HEK293T (cell line): ENCODE data around the gene RGS21.

ENCODE experiments used
- ARNT ChIP-seq: fragments of 450-650 bp; IDR thresholded peaks from 2 replicates; pipeline ENCODE4 v1.6.1; 2017; ENCODE audit warnings: mild to moderate bottlenecking
- BHLHE40 ChIP-seq: fragments of 450-650 bp; IDR thresholded peaks from 2 replicates; pipeline ENCODE4 v1.6.1; 2016; ENCODE audit warnings: mild to moderate bottlenecking, moderate library complexity, borderline replicate concordance
- ELF4 ChIP-seq: fragments of 450-650 bp; IDR thresholded peaks from 2 replicates; pipeline ENCODE4 v1.6.1; 2017; ENCODE audit warnings: antibody characterized with exemption
- FOXA1 ChIP-seq: fragments of 450-650 bp; IDR thresholded peaks from 2 replicates; pipeline ENCODE4 v1.6.1; 2016; ENCODE audit warnings: mild to moderate bottlenecking
- FOXK2 ChIP-seq: fragments of 450-650 bp; IDR thresholded peaks from 2 replicates; pipeline ENCODE4 v1.6.1; 2016; ENCODE audit warnings: mild to moderate bottlenecking
- FOXM1 ChIP-seq: fragments of 450-650 bp; IDR thresholded peaks from 2 replicates; pipeline ENCODE4 v1.6.1; 2017; ENCODE audit warnings: mild to moderate bottlenecking, borderline replicate concordance
- L3MBTL2 ChIP-seq: fragments of 450-650 bp; conservative IDR thresholded peaks from 2 replicates; pipeline ENCODE4 v1.6.1; 2016; ENCODE audit warnings: mild to moderate bottlenecking
- LEF1 ChIP-seq: fragments of 450-650 bp; IDR thresholded peaks from 2 replicates; pipeline ENCODE4 v1.6.1; 2017; ENCODE audit warnings: mild to moderate bottlenecking, borderline replicate concordance
- SP1 ChIP-seq: fragments of 450-650 bp; IDR thresholded peaks from 2 replicates; pipeline ENCODE4 v1.6.1; 2017
- SUZ12 ChIP-seq: fragments of 450-650 bp; IDR thresholded peaks from 2 replicates; pipeline ENCODE4 v1.6.1; 2016; ENCODE audit warnings: mild to moderate bottlenecking
- ZNF384 ChIP-seq: fragments of 450-650 bp; IDR thresholded peaks from 2 replicates; pipeline ENCODE4 v1.6.1; 2016

DNA sequence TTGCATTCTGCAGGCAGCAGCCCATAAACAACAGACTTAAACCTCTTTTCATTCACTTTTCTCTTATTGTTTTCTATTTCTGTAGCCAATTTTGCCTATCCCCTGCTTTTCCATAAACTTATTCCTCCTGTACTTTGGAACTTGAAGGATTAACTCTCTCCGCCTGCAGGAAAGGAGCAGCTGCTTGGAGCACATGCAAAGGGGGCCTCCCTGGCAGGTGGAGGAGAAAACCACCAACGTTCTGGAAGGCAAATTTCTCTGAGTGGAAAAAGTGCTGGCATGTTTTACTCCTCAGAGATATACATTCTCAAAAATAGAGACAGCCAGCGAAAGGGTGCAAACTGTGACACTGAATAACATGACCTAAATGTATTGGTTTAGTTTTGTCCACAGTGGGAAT is 33.6 kb downstream of the RGS21 start:
- TF ChIP-seq SUZ12 (no peak), LEF1 (no peak), FOXM1 (no peak), L3MBTL2 (no peak), ARNT (no peak), SP1 (no peak), FOXA1 (no peak), ELF4 (no peak), BHLHE40 (no peak), FOXK2 (no peak), ZNF384 (no peak)
